ENCODE data around the gene PLCZ1.
"Not testable (repeated sequence)": the region's sequence is repeated elsewhere in the genome, so short reads cannot be mapped to it uniquely, and the experiment has no call there.

PLCZ1 gene

GRCh38 chr12:18737819-18738218 is at the start of gene PLCZ1, which contains the start of gene CAPZA3:
TSS of gene PLCZ1 (minus strand) at chr12:18738012. CDS start at chr12:18737371, 641 bp downstream.
TSS of gene CAPZA3 (plus strand) at chr12:18738119. CDS start at chr12:18738269, 150 bp downstream.
- no peak for DNase-seq

GRCh38 chr12:18785465-18785864 is 47.7 kb upstream of the PLCZ1 start:
- DNase-seq = not testable (repeated sequence)

- no peak for DNase-seq
These were observed 45.0 kb upstream of the PLCZ1 start for GRCh38 chr12:18782827-18783226.

- not testable (repeated sequence) for DNase-seq
These were observed 28.7 kb upstream of the PLCZ1 start for GRCh38 chr12:18766479-18766878.

- no peak for DNase-seq
These were observed 17.5 kb upstream of the PLCZ1 start for GRCh38 chr12:18755341-18755740.

- no peak for DNase-seq
These were observed 16.4 kb upstream of the PLCZ1 start for GRCh38 chr12:18754124-18754707.

GRCh38 chr12:18753481-18754123 is 15.8 kb upstream of the PLCZ1 start:
- DNase-seq = no peak

GRCh38 chr12:18752947-18753346 is 15.1 kb upstream of the PLCZ1 start:
- no peak for DNase-seq

GRCh38 chr12:18752280-18752920 is 14.6 kb upstream of the PLCZ1 start:
- no peak for DNase-seq

GRCh38 chr12:18751866-18752265 is 14.1 kb upstream of the PLCZ1 start:
- DNase-seq = no peak

GRCh38 chr12:18750085-18750484 is 12.3 kb upstream of the PLCZ1 start:
- no peak for DNase-seq

- DNase-seq = no peak
These were observed 11.7 kb upstream of the PLCZ1 start for GRCh38 chr12:18749386-18749957.

GRCh38 chr12:18747895-18748294 is 10.1 kb upstream of the PLCZ1 start:
- DNase-seq = no peak

GRCh38 chr12:18731156-18731555 is 6.7 kb downstream of the PLCZ1 start:
- DNase-seq = no peak

- no peak for DNase-seq
These were observed 14.1 kb downstream of the PLCZ1 start for GRCh38 chr12:18723752-18724151.

GRCh38 chr12:18721452-18721851 is 16.4 kb downstream of the PLCZ1 start:
- DNase-seq = no peak

- no peak for DNase-seq
These were observed 17.1 kb downstream of the PLCZ1 start for GRCh38 chr12:18720690-18721089.

GRCh38 chr12:18719922-18720510 is 17.8 kb downstream of the PLCZ1 start:
- DNase-seq = no peak

- no peak for DNase-seq
These were observed 19.4 kb downstream of the PLCZ1 start for GRCh38 chr12:18718462-18718861.

- DNase-seq = no peak
These were observed 21.6 kb downstream of the PLCZ1 start for GRCh38 chr12:18716236-18716635.

GRCh38 chr12:18706798-18707197 is 31.0 kb downstream of the PLCZ1 start:
- no peak for DNase-seq

- DNase-seq = no peak
These were observed 33.9 kb downstream of the PLCZ1 start for GRCh38 chr12:18703911-18704310.

GRCh38 chr12:18703321-18703720 is 34.5 kb downstream of the PLCZ1 start:
- no peak for DNase-seq

GRCh38 chr12:18700271-18700670 is 37.5 kb downstream of the PLCZ1 start:
- DNase-seq = no peak
